Stomach (tissue), 9 donors: ENCODE measurements around the gene XIAP. TPM values are rescaled to one million over a fixed set of nuclear protein-coding genes. Genes with fewer than 3 reads are reported as not detected.

ENCODE experiments used
- DNase-seq, 2 donors: peaks; one replicate each; pipeline versions ENCODE4 v3.0.0 to v3.0.0-alpha.2; 2013 to 2019
- H3K27ac ChIP-seq, 5 donors: fragments of 200-600 bp in 4 of 5; sonication (generic) in 4 of 5; one replicate each; pipeline ENCODE4 v1.5.1; 2013 to 2019; ENCODE audit warnings: mild to moderate bottlenecking in 1 of 5, moderate library complexity in 1 of 5
- H3K27me3 ChIP-seq, 3 donors: fragments of 200-600 bp; sonication (generic); one replicate each; pipeline ENCODE4 v1.5.1; 2017 to 2019; ENCODE audit warnings: mixed run types in 1 of 3
- H3K36me3 ChIP-seq, 4 donors: fragments of 200-600 bp; sonication (generic); 1 replicate in 3 of 4; 2 replicates in 1 of 4; pipeline ENCODE4 v1.5.1; 2016 to 2019
- H3K4me1 ChIP-seq, 4 donors: fragments of 200-600 bp; sonication (generic); one replicate each; pipeline ENCODE4 v1.5.1; 2016 to 2019
- H3K4me3 ChIP-seq, 4 donors: fragments of 200-600 bp; sonication (generic) in 3 of 4; one replicate each; pipeline ENCODE4 v1.5.1; 2016 to 2019; ENCODE audit warnings: mild to moderate bottlenecking in 1 of 4
- H3K9me3 ChIP-seq, 4 donors: fragments of 200-600 bp; sonication (generic); one replicate each; pipeline ENCODE4 v1.5.1; 2016 to 2019
- EP300 ChIP-seq: sonication (generic); formaldehyde crosslinking; IDR thresholded peaks from one replicate; pipeline ENCODE4 v1.6.1; 2017; ENCODE audit warnings: antibody characterized with exemption
- POLR2A ChIP-seq, 4 donors: fragments of 450-650 bp; IDR thresholded peaks; one replicate each; pipeline ENCODE4 v1.6.1; 2016; ENCODE audit warnings: antibody characterized with exemption in 4 of 4, control low read depth in 2 of 4, mild to moderate bottlenecking in 1 of 4, moderate library complexity in 1 of 4
- POLR2AphosphoS5 ChIP-seq, 3 donors: sonication (generic); formaldehyde crosslinking; IDR thresholded peaks; one replicate each; pipeline ENCODE4 v1.6.1; 2016; ENCODE audit warnings: antibody characterized with exemption in 3 of 3
- WGBS, 5 donors: extraction: QIAGEN DNeasy Blood & Tissue Kit in 3 of 5; methylation state at CpG; one replicate each; pipeline versions ENCODE4 v1.1.5 to v1.1.7; 2013 to 2018; 5-methylcytosine and 5-hydroxymethylcytosine counted together
- intact Hi-C: fragments of 100-400 bp; cut with DNase I; formaldehyde crosslinking; loops from one replicate; pipeline ENCODE4 v1.15.1; 2023; ENCODE audit warnings: low total_unique reads
- polyA plus RNA-seq, 3 donors: library from polyadenylated mRNA; stranded (reverse); fragments of 200-250 nt; gene quantifications; one replicate each; pipeline ENCODE4 v1.2.3, GENCODE V29; 2013
- total RNA-seq, 5 donors: library from RNA; depleted of rRNA; stranded (reverse); fragments of >200 nt; gene quantifications; one replicate each; pipeline versions ENCODE4 v1.1.0 to v1.2.3, GENCODE V29; 2014 to 2016
- TF ChIP-seq, protein P1 (sequence below), 7 experiments: fragments of 450-650 bp in 4 of 7; fragments of 200-600 bp in 3 of 7; sonication (generic) in 3 of 7; IDR thresholded peaks; one replicate each; pipeline ENCODE4 v1.5.1; 2016 to 2019; ENCODE audit warnings: antibody characterized with exemption in 7 of 7, control low read depth in 2 of 7, mild to moderate bottlenecking in 1 of 7
- donor health status: healthy with polysubstance abuse.
- donor health status: Bipolar disorder and iron deficiency.
- donor health status: healthy.

XIAP gene
- total and polyA plus RNA-seq, 8 donors: 5.0 to 47.2 (median 10.3) TPM

DNA sequence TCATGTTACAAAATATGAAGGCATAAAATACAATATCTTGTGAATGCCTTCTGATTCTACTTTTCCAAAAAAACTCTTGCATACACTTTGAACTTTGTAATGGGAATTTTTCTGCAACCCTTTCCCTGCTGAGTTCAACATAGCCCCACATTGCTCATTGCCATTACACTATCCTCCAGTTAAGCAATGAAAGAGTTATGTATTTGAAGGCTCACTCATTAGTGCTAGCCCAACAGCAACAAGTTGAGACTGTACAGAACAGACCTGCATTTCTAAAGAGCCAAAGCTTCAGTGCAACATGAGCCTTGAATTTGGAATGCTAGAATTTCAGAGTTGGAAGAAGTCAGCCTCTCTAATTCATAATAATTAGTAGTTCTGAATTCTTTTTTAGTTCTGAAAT lies 57.2 kb downstream of the XIAP start:
- intact Hi-C loops: no loop called here
- Histone ChIP-seq H3K4me3 (no peak overlapping the region), H3K27me3 (no peaks in the 10 kb centered on the region), H3K4me1 (no peaks in the 10 kb centered on the region), H3K36me3 (no peaks in the 10 kb centered on the region), H3K27ac (no peak overlapping the region), H3K9me3 (no peaks in the 10 kb centered on the region)
- TF ChIP-seq POLR2AphosphoS5 (IDR thresholded peaks at IDR 0.05): no peak
- no peak for TF ChIP-seq EP300
- TF ChIP-seq POLR2A (IDR thresholded peaks at IDR 0.05): no peak
- TF ChIP-seq, protein P1, sequence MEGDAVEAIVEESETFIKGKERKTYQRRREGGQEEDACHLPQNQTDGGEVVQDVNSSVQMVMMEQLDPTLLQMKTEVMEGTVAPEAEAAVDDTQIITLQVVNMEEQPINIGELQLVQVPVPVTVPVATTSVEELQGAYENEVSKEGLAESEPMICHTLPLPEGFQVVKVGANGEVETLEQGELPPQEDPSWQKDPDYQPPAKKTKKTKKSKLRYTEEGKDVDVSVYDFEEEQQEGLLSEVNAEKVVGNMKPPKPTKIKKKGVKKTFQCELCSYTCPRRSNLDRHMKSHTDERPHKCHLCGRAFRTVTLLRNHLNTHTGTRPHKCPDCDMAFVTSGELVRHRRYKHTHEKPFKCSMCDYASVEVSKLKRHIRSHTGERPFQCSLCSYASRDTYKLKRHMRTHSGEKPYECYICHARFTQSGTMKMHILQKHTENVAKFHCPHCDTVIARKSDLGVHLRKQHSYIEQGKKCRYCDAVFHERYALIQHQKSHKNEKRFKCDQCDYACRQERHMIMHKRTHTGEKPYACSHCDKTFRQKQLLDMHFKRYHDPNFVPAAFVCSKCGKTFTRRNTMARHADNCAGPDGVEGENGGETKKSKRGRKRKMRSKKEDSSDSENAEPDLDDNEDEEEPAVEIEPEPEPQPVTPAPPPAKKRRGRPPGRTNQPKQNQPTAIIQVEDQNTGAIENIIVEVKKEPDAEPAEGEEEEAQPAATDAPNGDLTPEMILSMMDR (IDR thresholded peaks at IDR 0.05): no peak
- no peak for DNase-seq

DNA sequence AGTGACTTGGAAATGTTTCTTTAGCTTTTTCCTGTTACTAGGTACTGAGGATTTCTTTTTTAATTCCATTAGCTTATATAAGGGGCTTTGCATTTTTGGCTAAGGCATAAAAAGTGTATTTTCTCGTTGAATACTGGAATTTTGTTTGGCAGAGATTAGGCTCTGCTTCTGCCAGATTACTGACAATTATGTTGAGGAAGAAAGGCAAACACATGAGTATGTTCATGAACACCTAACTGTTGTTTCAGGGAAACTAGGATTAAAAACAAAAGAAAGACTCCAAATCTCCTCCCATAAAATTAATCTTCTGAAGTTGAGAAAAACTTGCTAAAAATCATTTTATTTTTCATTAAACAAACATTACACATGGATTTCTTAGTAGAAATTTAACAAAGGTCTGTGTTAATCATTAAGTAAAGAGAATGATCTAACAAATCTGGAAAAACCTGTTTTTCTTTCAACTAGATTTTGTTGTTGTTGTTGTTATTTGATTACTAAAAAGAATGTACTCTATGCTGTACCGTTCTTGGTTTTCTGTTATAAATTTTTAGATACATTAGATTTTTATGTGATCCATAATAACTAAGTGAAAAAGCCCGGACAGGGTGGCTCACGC lies 58.4 kb downstream of the XIAP start:
- Histone ChIP-seq H3K27me3 (no peaks in the 10 kb centered on the region), H3K36me3 (no peaks in the 10 kb centered on the region), H3K9me3 (no peaks in the 10 kb centered on the region), H3K4me1 (no peaks in the 10 kb centered on the region), H3K27ac (no peak overlapping the region), H3K4me3 (no peak overlapping the region)
- DNase-seq: no peak
- intact Hi-C loops: no loop called here
- no peak for TF ChIP-seq EP300
- TF ChIP-seq, protein P1 (IDR thresholded peaks at IDR 0.05): no peak
- no peak for TF ChIP-seq POLR2A (IDR thresholded peaks at IDR 0.05)
- TF ChIP-seq POLR2AphosphoS5 (IDR thresholded peaks at IDR 0.05): no peak
- WGBS, 5 donors: 52 to 64% (median 58%) methylated on average over 4 of the region's 4 CpGs

DNA sequence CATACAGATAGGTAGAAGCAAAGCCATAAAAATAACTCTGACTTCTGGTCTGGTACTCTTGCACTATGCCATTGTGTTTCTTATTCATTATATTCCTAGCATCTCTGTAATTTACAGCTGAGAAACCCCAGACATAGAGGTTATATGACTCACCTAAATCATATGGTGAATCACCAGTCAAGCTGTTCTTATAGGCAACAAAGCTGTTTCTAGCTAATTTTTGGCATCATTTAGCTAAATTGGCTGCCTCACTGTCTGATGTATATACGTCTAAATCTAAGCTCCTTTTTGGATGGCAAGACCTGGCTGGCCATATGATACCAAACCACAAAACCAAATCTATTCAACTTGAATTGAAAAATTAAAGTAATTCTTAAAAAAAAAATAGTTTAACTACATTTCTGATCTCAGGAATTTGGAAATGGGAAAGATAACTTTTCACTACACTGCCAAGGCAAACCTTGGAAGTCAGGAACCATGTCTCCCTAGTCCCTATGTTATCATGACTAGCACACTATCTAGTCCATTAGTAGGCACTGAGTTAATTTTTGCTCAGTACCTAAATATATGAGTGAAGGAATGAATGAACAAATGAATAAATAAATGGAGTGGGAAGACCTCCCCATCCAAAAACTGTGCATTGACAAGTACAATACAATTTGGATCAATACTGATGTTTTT lies 60.4 kb downstream of the XIAP start:
- no peaks in the 10 kb centered on the region for H3K36me3 ChIP-seq
- DNase-seq: no peak
- H3K9me3 ChIP-seq: no peaks in the 10 kb centered on the region
- H3K27me3 ChIP-seq: no peaks in the 10 kb centered on the region
- no peak overlapping the region for H3K4me3 ChIP-seq
- no peaks in the 10 kb centered on the region for H3K4me1 ChIP-seq
- 0 to 79% (median 61%) methylated on average over 1 of the region's 1 CpG for WGBS, 5 donors
- H3K27ac ChIP-seq: no peak overlapping the region
- intact Hi-C loops: no loop called here
- TF ChIP-seq, protein P1 (IDR thresholded peaks at IDR 0.05): no peak
- TF ChIP-seq POLR2AphosphoS5 (IDR thresholded peaks at IDR 0.05) (no peak), POLR2A (IDR thresholded peaks at IDR 0.05) (no peak)

DNA sequence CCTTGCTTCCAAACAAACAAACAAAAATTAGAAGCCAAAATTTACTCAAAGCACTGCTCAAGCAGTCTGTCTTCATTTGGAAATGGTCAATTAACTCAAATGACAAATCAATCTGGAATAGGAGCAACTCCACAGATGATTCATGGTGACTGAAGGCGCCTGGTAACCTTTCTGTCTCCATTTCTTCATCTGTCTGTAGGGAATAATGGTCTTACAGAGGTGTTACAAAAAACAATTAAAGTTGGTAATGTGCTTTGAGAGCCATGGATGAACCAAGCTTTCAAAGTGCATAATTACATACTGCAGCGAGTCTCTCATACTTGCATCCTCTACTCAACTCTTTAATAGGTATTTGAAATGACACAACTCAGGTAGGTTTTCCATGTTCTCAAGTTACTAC lies 63.4 kb downstream of the XIAP start:
- intact Hi-C loops: no loop called here
- 52 to 100% (median 90%) methylated on average over 2 of the region's 2 CpGs for WGBS, 5 donors
- Histone ChIP-seq H3K36me3 (no peaks in the 10 kb centered on the region), H3K9me3 (no peaks in the 10 kb centered on the region), H3K27ac (no peak overlapping the region), H3K4me1 (no peaks in the 10 kb centered on the region), H3K27me3 (no peaks in the 10 kb centered on the region), H3K4me3 (no peak overlapping the region)
- DNase-seq: no peak
- TF ChIP-seq POLR2A (IDR thresholded peaks at IDR 0.05): no peak
- TF ChIP-seq EP300: no peak
- TF ChIP-seq, protein P1 (IDR thresholded peaks at IDR 0.05): no peak
- no peak for TF ChIP-seq POLR2AphosphoS5 (IDR thresholded peaks at IDR 0.05)
